Measurements from ENCODE around the gene SLIT3. TPM values are rescaled to one million over a fixed set of nuclear protein-coding genes. Genes with fewer than 3 reads are reported as not detected.

Gene SLIT3
- total and polyA plus RNA-seq, 9 of the 15 experiments (the other 6 are each of a cell fraction or from before 2014, with no cell fraction given): 0.01 to 0.04 TPM; not detected in 7

GRCh38 chr5:169286572-169287300 lies 14.2 kb downstream of the SLIT3 start:
- CTCF ChIA-PET (ENCODE audit: low intra/inter-chr PET ratio): no interaction called here

GRCh38 chr5:169283887-169284286 lies 17.1 kb downstream of the SLIT3 start:
- H3K4me2 ChIP-seq (ENCODE audit: insufficient read depth, low read length): no peak overlapping the region
- no peak for DNase-seq (ENCODE audit: extremely low read depth in 1 of 4, low spot score in 3 of 4)
- intact Hi-C loops (cut with micrococcal nuclease) (no loop called here), in situ Hi-C loops (cut with MboI) (no loop called here)
- POLR2A ChIA-PET: no interaction called here
- H3K27me3 ChIP-seq (ENCODE audit: control insufficient read depth in 2 of 2, insufficient read depth in 2 of 2, low read length in 2 of 2): no peaks in the 10 kb centered on the region
- no peaks in the 10 kb centered on the region for H3K9me1 ChIP-seq (ENCODE audit: control insufficient read depth, insufficient read depth, low read length)
- no peak for TF ChIP-seq IRF2 (CRISPR knock-in tag; IDR thresholded peaks at IDR 0.05)
- TF ChIP-seq ZBTB8A (IDR thresholded peaks at IDR 0.05; ENCODE audit: partially characterized antibody): no peak
- TF ChIP-seq HINFP (tag; conservative IDR thresholded peaks at IDR 0.05; ENCODE audit: low read depth): no peak
- no peak for TF ChIP-seq HDAC6 (IDR thresholded peaks at IDR 0.05; ENCODE audit: low read depth, low read length)
- TF ChIP-seq MBD2 (IDR thresholded peaks at IDR 0.05; ENCODE audit: borderline replicate concordance, low read depth): no peak
- no peak for FAIRE-seq
- no peak overlapping the region for H2AFZ ChIP-seq (ENCODE audit: low read depth, low read length)
- H3K4me1 ChIP-seq (replicated peaks in 1 of 2; ENCODE audit: control insufficient read depth in 2 of 2, insufficient read depth in 2 of 2, low read length in 2 of 2): no peaks in the 10 kb centered on the region
- H4K20me1 ChIP-seq (replicated peaks; ENCODE audit: control insufficient read depth, insufficient read depth, low read length): no peaks in the 10 kb centered on the region
- no peaks in the 10 kb centered on the region for H3K79me2 ChIP-seq (ENCODE audit: control insufficient read depth, insufficient read depth, low read length)
- CTCF ChIA-PET (ENCODE audit: low intra/inter-chr PET ratio): no interaction called here
- no TSS peak for BruUV-seq (replicated peaks)
- ATAC-seq: no peak
- H3K9ac ChIP-seq (ENCODE audit: insufficient read depth in 1 of 2, low read depth in 2 of 2, low read length in 2 of 2): no peak overlapping the region
- no peak overlapping the region for H3K27ac ChIP-seq (ENCODE audit: extremely low read depth, low read depth, low read length)
- no peaks in the 10 kb centered on the region for H3K36me3 ChIP-seq (ENCODE audit: control insufficient read depth, insufficient read depth, low read length)
- no peaks in the 10 kb centered on the region for H3K9me3 ChIP-seq (replicated peaks; ENCODE audit: control insufficient read depth, insufficient read depth, low read depth, low read length)
- no peak overlapping the region for H3K4me3 ChIP-seq
- 1% methylated on average over 6 of the region's 6 CpGs for WGBS (ENCODE audit: insufficient coverage, low coverage, missing lambda C conversion rate)

More at GRCh38 chr5:169286572-169287300, 14.2 kb downstream of the SLIT3 start:
- Histone ChIP-seq H2AFZ (ENCODE audit: low read depth, low read length) (no peak overlapping the region), H3K27ac (ENCODE audit: extremely low read depth, low read depth, low read length) (no peak overlapping the region), H4K20me1 (replicated peaks; ENCODE audit: control insufficient read depth, insufficient read depth, low read length) (no peaks in the 10 kb centered on the region), H3K9me1 (ENCODE audit: control insufficient read depth, insufficient read depth, low read length) (no peaks in the 10 kb centered on the region), H3K9me3 (replicated peaks; ENCODE audit: control insufficient read depth, insufficient read depth, low read depth, low read length) (no peaks in the 10 kb centered on the region), H3K36me3 (ENCODE audit: control insufficient read depth, insufficient read depth, low read length) (no peaks in the 10 kb centered on the region), H3K4me2 (ENCODE audit: insufficient read depth, low read length) (no peak overlapping the region), H3K79me2 (ENCODE audit: control insufficient read depth, insufficient read depth, low read length) (no peaks in the 10 kb centered on the region), H3K4me3 (no peak overlapping the region), H3K27me3 (ENCODE audit: control insufficient read depth in 2 of 2, insufficient read depth in 2 of 2, low read length in 2 of 2) (no peaks in the 10 kb centered on the region), H3K4me1 (replicated peaks in 1 of 2; ENCODE audit: control insufficient read depth in 2 of 2, insufficient read depth in 2 of 2, low read length in 2 of 2) (no peaks in the 10 kb centered on the region), H3K9ac (ENCODE audit: insufficient read depth in 1 of 2, low read depth in 2 of 2, low read length in 2 of 2) (no peak overlapping the region)
- DNase-seq (ENCODE audit: extremely low read depth in 1 of 4, low spot score in 3 of 4): no peak
- 0% methylated on average over 9 of the region's 11 CpGs for WGBS (ENCODE audit: insufficient coverage, low coverage, missing lambda C conversion rate)
- no TSS peak for BruUV-seq (replicated peaks)
- POLR2A ChIA-PET: interaction anchor here (0.6 kb wide), 1 partner anchor 1218 kb away, joined by 3 read pairs; no protein-coding TSS in a partner anchor
- FAIRE-seq: no peak
- TF ChIP-seq TAF9B (IDR thresholded peaks at IDR 0.05; ENCODE audit: partially characterized antibody): no peak
- in situ Hi-C loops (cut with MboI): no loop called here
- ATAC-seq: no peak
- intact Hi-C loops (cut with micrococcal nuclease): no loop called here
